ENCODE data around the gene FAM124A.

Gene FAM124A, protein sequence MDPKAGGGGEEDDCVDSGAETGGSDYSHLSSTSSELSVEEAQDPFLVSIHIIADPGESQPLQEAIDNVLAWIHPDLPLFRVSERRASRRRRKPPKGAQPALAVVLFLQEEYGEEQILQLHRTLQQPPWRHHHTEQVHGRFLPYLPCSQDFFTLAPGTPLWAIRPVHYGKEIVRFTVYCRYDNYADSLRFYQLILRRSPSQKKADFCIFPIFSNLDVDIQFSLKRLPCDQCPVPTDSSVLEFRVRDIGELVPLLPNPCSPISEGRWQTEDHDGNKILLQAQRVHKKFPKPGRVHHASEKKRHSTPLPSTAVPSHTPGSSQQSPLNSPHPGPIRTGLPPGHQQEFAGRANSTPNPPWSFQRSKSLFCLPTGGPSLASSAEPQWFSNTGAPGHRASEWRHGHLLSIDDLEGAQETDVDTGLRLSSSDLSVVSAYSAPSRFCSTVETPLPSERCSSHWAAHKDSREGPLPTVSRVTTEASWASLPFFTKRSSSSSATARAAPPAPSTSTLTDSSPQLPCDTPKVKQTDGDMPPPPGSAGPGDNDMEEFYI

DNA sequence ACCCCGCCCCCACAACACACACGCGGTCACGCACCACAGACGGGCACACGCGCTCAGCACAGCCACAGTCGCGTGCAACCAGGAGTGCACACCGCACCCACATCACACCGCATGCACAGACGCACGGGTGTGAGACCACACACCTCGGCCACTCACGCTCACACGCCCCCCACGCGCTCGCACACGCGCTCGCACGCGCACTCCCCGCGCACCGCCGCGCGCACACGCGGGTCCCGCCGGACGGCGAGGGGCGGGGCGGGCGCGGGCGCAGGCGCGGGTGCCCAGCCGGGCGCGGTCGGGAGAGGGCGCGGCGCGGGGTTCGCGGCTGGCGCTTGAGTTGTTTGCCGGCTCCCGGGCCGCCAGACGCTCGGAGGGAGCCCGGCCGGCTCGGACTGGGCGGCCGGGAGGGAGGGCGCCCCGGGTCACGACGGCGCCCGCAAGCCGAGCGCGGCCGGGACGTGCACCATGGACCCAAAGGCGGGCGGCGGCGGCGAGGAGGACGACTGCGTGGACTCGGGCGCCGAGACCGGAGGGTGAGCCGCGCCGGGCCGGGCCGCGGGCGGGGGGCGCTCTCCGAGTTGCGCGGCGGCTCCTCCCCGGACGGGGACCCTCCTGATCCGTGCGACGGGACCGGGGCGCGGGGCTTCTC is at the start of gene FAM124A:
Gene FAM124A (plus strand): TSS at position 362 of the 649 bp plus-strand sequence. CDS start 104 bp downstream, at position 466.
- peak; percentile 44 for DNase-seq
- in situ Hi-C loops (cut with MboI; ENCODE audit: low pct_unique_long_range_greater_than_20kb, low sequenced_read_pairs) = no loop called here

DNA sequence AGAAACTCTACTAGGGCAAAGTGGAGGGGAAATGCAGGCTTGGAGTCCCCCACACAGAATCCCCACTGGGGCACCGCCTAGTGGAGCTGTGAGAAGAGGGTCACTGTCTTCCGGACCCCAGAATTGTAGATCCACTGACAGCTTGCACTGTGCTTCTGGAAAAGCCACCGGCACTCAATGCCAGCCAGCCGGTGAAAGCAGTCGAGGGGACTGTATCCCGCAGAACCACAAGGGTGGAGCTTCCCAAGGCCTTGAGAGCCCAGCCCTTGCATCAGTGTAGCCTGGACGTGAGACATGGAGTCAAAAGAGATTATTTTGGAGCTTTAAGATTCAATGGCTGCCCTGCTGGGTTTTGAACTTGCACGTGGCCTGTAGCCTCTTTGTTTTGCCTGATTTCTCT is 47.2 kb upstream of the FAM124A start:
- in situ Hi-C loops (cut with MboI; ENCODE audit: low pct_unique_long_range_greater_than_20kb, low sequenced_read_pairs) = no loop called here
- DNase-seq = no peak

DNA sequence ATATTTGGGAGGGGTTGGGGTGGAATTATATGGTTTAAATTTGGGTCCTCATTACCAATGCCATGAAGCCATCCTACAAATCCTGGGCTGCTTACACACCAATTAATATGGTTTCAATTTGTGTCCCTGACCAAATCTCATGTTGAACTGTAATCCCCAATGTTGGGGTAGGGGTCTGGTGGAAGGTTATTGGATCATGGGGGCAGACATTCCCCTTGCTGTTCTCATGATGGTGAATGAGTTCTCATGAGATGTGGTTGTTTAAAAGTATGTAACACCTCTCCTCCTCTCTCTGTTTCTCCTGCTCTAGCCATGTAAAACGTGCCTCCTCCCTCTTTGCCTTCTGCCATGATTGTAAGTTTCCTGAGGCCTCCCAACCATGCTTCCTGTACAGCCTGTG is 46.6 kb upstream of the FAM124A start:
- in situ Hi-C loops (cut with MboI; ENCODE audit: low pct_unique_long_range_greater_than_20kb, low sequenced_read_pairs) = no loop called here
- no peak for DNase-seq

DNA sequence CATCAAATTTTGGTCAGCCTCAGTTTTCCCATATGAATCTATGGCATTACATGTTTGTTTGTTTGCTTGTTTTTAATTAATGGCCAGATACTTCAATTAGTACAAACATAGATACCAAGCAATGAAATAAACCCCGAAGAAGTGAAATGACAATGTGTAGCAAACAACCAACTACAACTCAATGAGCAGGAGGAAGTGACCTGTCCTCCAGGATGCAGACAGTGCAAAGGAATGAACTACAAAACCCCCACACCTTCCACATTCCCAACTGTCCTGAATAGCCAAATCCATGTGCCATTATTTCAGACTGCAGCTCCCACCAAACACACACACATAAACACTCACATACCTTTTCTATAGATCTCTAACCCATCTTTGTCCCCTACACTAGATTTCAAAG is 45.0 kb upstream of the FAM124A start:
- in situ Hi-C loops (cut with MboI; ENCODE audit: low pct_unique_long_range_greater_than_20kb, low sequenced_read_pairs) = no loop called here

DNA sequence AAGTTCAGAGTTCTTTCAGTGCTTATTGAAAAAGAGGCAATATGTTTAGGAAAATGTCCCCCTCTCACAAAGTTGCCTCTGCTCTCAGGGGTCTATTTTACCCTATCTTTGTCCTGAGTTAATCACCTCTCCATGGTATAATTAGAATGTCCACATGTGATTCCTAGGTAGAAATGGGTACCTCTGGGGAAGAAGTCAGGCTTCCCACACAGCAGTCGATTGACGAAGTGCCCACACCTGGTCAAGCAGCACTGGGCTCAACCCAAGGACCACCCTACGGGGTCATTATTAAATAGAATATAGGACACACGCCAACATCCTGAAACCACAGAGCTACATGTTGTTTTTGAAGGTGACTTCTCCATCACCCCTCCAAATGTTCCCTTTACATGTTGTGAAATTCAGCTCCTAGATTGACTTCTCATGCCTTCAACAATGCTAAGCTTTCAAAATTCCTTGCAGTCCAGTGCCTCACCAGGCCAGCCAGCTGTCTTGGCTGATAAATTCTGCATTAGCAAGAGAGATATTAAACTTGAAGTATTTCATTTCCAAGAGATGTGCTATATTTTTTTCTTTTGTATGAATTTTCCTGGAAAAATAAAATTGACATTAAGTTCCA is 43.6 kb upstream of the FAM124A start:
- DNase-seq = no peak
- in situ Hi-C loops (cut with MboI; ENCODE audit: low pct_unique_long_range_greater_than_20kb, low sequenced_read_pairs) = no loop called here

More for the DNA sequence above, 45.0 kb upstream of the FAM124A start:
- DNase-seq = no peak

DNA sequence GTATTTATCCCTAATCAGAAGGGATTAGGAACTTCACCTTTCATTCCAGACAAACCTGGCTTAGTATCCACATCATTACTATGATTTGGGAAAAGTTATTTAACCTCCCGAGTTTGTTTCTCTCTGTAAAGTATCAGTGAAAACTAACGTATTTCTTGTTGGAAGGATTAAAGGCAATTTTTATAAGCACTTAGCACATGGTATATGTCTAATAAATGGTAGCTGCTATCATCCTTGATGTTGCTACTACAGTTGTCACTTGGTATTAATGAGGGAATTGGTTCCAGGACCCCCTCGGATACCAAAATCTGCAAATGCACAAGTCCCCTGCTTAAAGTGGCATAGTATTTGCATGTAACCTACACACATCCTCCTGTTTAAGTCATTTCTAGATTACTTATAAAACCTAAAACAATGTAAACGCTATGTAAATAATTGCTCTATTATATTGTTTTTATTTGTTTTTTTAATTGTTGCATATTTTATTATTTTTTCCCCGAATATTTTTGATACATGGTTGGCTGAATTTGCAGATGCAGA is 42.7 kb upstream of the FAM124A start:
- DNase-seq = no peak
- in situ Hi-C loops (cut with MboI; ENCODE audit: low pct_unique_long_range_greater_than_20kb, low sequenced_read_pairs) = no loop called here

DNA sequence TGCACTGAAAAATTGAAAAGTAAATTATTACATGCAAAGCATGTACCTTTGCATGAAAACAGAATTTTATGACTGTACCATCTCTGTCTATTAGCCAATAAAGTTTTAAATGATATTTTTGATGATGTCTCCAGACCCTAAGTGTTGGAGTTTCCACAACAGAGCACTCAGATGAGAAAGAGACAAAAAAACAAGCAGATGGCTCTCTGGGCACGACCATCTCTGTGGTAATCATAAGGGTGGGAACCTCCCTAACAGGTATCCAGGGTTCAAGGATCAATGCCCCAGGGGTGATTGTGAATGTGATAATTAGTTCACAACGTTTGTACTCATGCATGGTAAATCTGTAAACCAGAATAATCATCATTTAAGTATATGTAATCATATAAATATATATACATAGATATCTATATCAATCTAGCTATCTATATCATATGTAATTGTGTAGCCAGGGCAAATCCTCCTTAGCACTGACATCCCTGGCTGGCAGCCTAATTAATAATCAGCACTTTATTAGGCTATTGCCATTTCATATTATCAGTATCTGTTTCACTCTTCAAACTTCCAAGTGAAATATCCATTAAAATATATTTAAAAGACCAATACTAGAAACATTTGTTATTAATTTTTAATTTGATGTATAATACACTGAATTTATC is 41.2 kb upstream of the FAM124A start:
- in situ Hi-C loops (cut with MboI; ENCODE audit: low pct_unique_long_range_greater_than_20kb, low sequenced_read_pairs) = no loop called here
- no peak for DNase-seq

DNA sequence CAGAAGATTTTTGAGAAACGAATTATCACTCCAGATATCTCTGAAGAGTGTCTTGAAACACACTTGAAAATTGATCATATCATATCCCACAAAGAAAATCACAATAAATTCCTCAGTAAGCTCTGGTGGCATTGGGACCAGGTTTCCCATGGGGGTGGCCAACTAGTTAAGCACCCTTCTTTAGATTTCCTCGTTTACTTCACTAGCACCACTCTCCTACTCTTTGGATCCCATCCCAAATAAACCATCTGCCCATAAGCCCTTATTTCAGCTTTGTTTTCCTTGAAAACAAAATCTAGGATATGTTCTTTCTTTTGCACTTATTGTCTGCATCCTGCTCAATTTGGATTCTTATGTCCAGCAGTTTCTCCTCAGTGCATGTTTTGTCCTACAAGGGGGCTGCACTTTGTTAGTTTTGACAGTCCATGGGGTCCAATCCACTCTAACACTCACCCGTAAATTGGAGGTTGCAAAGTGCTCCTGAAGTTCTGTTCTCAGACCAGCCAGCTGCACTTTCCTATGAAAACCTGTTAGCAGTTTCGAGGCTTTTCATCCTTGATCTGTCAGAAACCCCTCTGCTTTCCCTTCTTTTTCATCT is 40.3 kb upstream of the FAM124A start:
- in situ Hi-C loops (cut with MboI; ENCODE audit: low pct_unique_long_range_greater_than_20kb, low sequenced_read_pairs) = no loop called here

DNA sequence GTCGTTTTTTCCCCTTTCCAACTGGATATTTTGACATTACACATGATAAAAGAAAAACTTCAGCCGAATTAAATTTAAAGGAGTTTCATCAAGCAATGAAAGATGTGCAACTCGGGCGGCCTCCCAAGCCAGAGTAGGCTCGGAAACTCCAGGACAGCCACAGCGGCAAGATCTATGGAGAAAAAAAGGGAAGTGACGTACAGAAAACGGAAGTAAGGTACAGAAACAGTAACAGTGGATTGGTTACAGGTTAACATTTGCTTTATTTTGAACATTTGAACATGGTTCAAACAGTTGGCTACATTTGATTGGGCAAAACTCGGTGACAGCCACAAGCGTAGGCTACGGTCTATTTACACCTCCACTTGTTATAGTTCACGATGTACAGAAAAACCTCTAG is 30.5 kb upstream of the FAM124A start:
- in situ Hi-C loops (cut with MboI; ENCODE audit: low pct_unique_long_range_greater_than_20kb, low sequenced_read_pairs) = no loop called here
- DNase-seq = peak; percentile 48

More for the DNA sequence above, 40.3 kb upstream of the FAM124A start:
- DNase-seq = no peak

DNA sequence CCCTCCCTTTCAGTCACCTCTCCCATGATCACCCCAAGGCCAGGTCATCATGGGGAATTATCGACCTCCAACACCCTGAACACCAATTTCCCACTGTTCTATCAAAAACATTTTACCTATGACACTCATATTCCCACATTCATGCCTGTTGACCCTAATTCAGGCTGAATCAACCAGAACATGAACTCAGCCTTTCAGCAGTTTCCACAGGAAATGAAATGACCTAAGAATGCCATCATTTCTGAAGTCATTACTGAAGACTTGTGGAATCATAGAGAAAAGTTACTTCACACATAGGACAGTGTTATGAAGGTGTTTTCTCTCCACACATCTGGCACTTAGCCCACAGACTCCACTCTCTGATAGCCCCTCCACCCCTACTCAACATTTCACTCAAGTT is 29.9 kb upstream of the FAM124A start:
- in situ Hi-C loops (cut with MboI; ENCODE audit: low pct_unique_long_range_greater_than_20kb, low sequenced_read_pairs) = no loop called here
- DNase-seq = no peak

DNA sequence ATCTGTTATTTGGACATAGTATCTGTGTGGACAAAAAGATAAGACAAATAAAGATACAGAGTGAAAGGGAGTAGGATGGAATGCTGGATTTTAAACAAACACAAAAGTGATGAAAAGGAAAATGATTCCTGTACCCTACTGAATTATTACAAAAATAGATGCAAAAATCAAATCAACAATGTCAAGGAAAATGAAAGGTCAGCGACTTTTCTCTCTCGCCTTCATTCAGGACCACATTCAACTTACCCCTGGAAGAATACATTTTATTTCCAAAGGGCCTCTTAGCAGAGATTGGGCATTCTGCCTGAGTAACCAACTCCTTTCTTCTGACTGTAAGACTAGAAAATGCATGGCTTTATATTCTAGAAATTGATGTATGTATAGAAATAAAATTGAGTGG is 28.8 kb upstream of the FAM124A start:
- DNase-seq = no peak
- in situ Hi-C loops (cut with MboI; ENCODE audit: low pct_unique_long_range_greater_than_20kb, low sequenced_read_pairs) = no loop called here

DNA sequence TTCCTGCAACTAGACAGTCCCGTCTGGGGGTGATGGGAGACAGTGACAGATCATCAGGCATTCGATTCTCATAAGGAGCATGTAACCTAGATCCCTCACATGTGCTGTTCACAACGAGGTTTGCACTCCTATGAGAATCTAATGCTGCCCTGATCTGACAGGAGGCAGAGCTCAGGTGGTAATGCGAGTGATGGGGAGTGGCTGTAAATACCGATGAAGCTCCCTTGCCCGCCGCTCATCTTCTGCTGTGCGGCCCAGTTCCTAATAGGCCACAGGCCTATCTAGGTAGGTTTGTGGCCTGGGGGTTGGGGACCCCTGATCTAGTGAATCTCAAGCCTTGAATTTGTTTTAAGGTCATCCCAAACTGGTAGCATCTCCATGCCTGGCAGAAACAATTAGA is 27.3 kb upstream of the FAM124A start:
- no peak for DNase-seq
- in situ Hi-C loops (cut with MboI; ENCODE audit: low pct_unique_long_range_greater_than_20kb, low sequenced_read_pairs) = no loop called here

DNA sequence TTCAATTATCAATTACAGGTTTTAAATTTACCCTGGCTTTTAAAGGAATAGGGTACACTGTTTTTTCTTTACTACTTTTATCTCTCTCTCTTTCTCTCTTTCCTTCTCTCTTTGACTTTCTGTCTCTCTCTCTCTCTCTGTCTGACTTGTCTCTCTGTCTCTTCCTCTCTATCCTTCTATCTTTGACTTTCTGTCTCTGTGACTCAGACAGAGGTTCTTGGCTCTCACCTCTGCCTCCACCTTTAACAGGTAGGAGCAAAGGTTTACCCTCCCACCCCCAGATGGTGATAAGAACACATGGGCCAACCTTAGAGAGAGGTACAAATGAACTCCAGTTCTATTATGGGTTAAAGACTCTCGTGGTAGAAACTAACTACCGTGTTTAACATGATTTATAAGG is 20.3 kb upstream of the FAM124A start:
- no peak for DNase-seq
- in situ Hi-C loops (cut with MboI; ENCODE audit: low pct_unique_long_range_greater_than_20kb, low sequenced_read_pairs) = no loop called here

DNA sequence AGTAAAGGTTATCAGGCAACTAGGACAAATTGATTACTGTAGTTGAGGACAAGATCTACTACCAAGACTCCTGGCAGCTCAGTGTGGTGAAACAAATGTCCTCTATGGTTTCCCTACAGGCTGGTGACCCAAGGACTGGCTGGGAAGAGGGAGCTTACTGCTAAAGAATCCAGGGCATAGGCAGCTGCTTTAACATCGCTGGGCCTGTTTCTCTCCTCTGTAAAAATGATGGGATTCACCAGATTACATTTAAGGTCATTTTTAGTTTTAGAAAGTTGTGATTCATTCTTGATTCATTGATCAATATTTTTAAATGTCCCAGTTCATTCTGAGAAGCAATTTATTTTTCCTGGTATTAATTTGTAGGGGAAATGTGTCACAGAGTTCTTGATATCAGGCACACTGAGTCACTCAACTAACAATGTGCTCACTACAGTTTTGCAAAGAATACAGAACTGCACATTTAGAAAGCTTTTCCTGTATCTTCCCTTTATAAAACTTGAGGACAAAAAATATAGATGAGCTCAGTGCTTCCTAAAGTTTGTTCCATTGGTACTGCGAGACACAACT is 19.6 kb upstream of the FAM124A start:
- DNase-seq = no peak
- in situ Hi-C loops (cut with MboI; ENCODE audit: low pct_unique_long_range_greater_than_20kb, low sequenced_read_pairs) = no loop called here

DNA sequence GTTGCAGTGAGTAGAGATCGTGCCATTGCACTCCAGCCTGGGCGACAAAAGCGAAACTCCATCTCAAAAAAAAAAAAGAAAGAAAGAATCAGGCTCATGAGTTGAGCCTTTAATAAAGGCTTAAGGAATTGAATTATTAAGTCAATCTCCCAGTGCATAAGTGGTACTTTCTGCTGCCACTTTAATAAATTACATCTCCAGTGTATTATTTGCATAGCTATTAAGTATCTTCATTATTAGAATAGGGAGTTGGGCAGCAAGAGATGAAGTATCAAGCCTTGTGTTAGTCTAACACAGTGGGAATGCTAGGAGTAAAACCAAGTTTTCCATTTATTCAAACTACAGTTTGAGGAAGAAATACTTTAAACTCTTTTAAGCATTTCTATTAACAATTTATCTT is 15.6 kb upstream of the FAM124A start:
- no peak for DNase-seq
- in situ Hi-C loops (cut with MboI; ENCODE audit: low pct_unique_long_range_greater_than_20kb, low sequenced_read_pairs) = no loop called here

DNA sequence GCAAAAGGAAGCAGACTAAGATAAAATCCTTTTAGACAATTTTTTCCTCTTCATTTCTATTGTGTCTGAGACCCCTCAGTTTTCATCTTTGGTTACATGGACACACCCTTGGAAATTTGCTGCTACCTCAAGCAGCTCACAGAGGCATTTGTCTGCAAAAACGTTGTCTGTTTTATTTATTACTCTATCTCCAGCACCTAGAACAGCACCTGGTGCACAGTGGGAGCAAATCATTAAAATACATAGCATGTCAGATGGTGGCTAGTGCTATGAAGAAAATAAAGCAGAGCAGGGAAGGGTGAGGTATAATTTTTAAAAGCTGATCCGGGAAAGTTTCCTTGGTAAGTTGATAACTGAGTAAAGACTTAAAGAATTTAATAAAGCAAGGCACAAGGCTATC is 14.3 kb upstream of the FAM124A start:
- in situ Hi-C loops (cut with MboI; ENCODE audit: low pct_unique_long_range_greater_than_20kb, low sequenced_read_pairs) = no loop called here

DNA sequence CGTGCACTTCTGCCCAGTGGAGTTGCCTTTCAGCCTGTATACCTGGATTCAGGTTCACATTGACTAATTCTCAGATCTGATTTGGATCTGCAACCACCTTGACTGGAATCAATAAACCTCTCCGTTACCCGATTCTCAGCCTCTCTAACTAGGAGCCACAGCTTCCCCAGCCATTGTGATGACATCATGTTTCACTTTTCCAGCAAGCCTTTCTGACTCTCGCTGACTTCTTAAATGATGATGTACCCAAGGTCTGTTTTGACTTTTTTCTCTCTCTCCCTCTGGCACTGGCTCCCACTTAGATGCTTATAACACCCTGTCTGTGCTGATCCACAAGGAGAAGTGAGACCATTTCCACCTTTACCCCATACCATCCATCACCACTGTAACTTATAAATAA is 13.5 kb upstream of the FAM124A start:
- DNase-seq = no peak
- in situ Hi-C loops (cut with MboI; ENCODE audit: low pct_unique_long_range_greater_than_20kb, low sequenced_read_pairs) = no loop called here

More for the DNA sequence above, 14.3 kb upstream of the FAM124A start:
- no peak for DNase-seq

DNA sequence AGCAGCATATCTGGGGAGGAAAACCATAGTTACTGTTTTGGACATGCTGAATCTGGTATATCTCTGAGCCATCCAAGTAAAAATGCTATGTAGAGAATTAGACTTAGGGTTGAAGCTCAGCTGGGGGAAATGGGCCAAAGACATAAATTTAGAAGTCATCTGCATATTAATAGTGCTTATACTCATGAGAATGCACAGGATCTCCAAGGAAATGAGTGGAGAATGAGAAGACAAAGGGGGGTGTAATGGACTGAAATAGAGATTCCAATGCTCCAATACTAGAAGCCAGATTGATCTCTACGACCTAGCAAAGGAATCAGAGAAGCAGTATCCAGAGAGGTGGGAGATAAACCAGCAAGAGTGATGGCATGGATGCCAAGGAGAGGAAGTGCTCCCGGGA is 10.3 kb upstream of the FAM124A start:
- in situ Hi-C loops (cut with MboI; ENCODE audit: low pct_unique_long_range_greater_than_20kb, low sequenced_read_pairs) = no loop called here
- no peak for DNase-seq

DNA sequence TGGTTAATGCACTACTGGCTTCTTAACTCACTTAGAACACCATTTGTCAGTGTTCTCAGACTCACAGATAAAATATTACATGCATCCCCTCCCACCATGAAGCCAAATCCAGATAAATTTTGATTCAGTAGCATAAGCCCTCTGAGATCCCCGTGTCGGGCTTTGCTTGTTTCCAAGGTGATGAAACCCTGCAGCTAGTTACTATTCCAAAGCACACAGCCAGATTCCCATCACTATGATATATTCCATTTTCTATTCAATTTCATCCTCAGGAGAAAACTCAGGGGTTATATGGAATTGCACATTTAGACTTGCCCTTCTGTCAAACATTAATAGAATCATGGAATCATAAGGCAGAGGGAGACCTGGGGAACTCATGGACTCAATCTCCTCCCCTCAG is 9.4 kb upstream of the FAM124A start:
- in situ Hi-C loops (cut with MboI; ENCODE audit: low pct_unique_long_range_greater_than_20kb, low sequenced_read_pairs) = no loop called here
- DNase-seq = no peak
